ENCODE measurements around the gene PDIK1L. TPM values are rescaled to one million over a fixed set of nuclear protein-coding genes. Genes with fewer than 3 reads are reported as not detected.

Gene PDIK1L
- total and polyA plus RNA-seq, 2 experiments from 2014 or later, result 4.2 to 8.5 TPM

GRCh38 chr1:26138974-26139558 is 27.4 kb downstream of the PDIK1L start:
- DNase-seq (ENCODE audit: low read depth in 1 of 2, low spot score in 1 of 2), result no peak
- H3K4me3 ChIP-seq, result no peak overlapping the region
- H3K27me3 ChIP-seq, result no peaks in the 10 kb centered on the region
- no peaks in the 10 kb centered on the region for H3K36me3 ChIP-seq
- no peaks in the 10 kb centered on the region for H3K4me1 ChIP-seq (ENCODE audit: low read depth)
- TF ChIP-seq CTCF (IDR thresholded peaks at IDR 0.05; ENCODE audit: low read depth, low read length), result no peak
- H3K9me3 ChIP-seq (ENCODE audit: low read depth), result no peaks in the 10 kb centered on the region
- no peak overlapping the region for H3K27ac ChIP-seq

- H3K27me3 ChIP-seq, result no peaks in the 10 kb centered on the region
Observed at GRCh38 chr1:26142159-26142558, 30.5 kb downstream of the PDIK1L start.

GRCh38 chr1:26145041-26145959 is 33.7 kb downstream of the PDIK1L start:
- Histone ChIP-seq H3K27me3 (no peaks in the 10 kb centered on the region), H3K4me1 (ENCODE audit: low read depth) (no peaks in the 10 kb centered on the region), H3K27ac (no peak overlapping the region), H3K9me3 (ENCODE audit: low read depth) (no peaks in the 10 kb centered on the region), H3K4me3 (no peak overlapping the region), H3K36me3 (no peaks in the 10 kb centered on the region)
- DNase-seq (ENCODE audit: low read depth in 1 of 2, low spot score in 1 of 2), result peak; percentile 87 to 93
- peak; percentile 72 for TF ChIP-seq CTCF (IDR thresholded peaks at IDR 0.05; ENCODE audit: low read depth, low read length)

More at GRCh38 chr1:26142159-26142558, 30.5 kb downstream of the PDIK1L start:
- TF ChIP-seq CTCF (IDR thresholded peaks at IDR 0.05; ENCODE audit: low read depth, low read length), result no peak
- H3K4me1 ChIP-seq (ENCODE audit: low read depth), result no peaks in the 10 kb centered on the region
- H3K36me3 ChIP-seq, result no peaks in the 10 kb centered on the region
- H3K9me3 ChIP-seq (ENCODE audit: low read depth), result no peaks in the 10 kb centered on the region
- no peak overlapping the region for H3K27ac ChIP-seq
- H3K4me3 ChIP-seq, result no peak overlapping the region
- no peak for DNase-seq (ENCODE audit: low read depth in 1 of 2, low spot score in 1 of 2)

GRCh38 chr1:26145960-26146294 is 34.3 kb downstream of the PDIK1L start:
- Histone ChIP-seq H3K27me3 (no peaks in the 10 kb centered on the region), H3K4me3 (no peak overlapping the region), H3K9me3 (ENCODE audit: low read depth) (no peaks in the 10 kb centered on the region), H3K4me1 (ENCODE audit: low read depth) (no peaks in the 10 kb centered on the region), H3K27ac (no peak overlapping the region), H3K36me3 (no peaks in the 10 kb centered on the region)
- no peak for DNase-seq (ENCODE audit: low read depth in 1 of 2, low spot score in 1 of 2)
- TF ChIP-seq CTCF (IDR thresholded peaks at IDR 0.05; ENCODE audit: low read depth, low read length), result no peak

GRCh38 chr1:26148887-26149286 is 37.3 kb downstream of the PDIK1L start:
- no peaks in the 10 kb centered on the region for H3K36me3 ChIP-seq
- TF ChIP-seq CTCF (IDR thresholded peaks at IDR 0.05; ENCODE audit: low read depth, low read length), result no peak
- H3K27me3 ChIP-seq, result no peaks in the 10 kb centered on the region

More at GRCh38 chr1:26148887-26149286, 37.3 kb downstream of the PDIK1L start:
- no peak overlapping the region for H3K27ac ChIP-seq
- H3K9me3 ChIP-seq (ENCODE audit: low read depth), result no peaks in the 10 kb centered on the region
- H3K4me1 ChIP-seq (ENCODE audit: low read depth), result no peaks in the 10 kb centered on the region
- no peak for DNase-seq (ENCODE audit: low read depth in 1 of 2, low spot score in 1 of 2)
- no peak overlapping the region for H3K4me3 ChIP-seq
